ENCODE measurements around the gene PSAPL1. TPM values are rescaled to one million over a fixed set of nuclear protein-coding genes. Genes with fewer than 3 reads are reported as not detected.

The PSAPL1 gene
- total RNA-seq, 1 experiment from 2014 or later = 14.3 TPM

DNA sequence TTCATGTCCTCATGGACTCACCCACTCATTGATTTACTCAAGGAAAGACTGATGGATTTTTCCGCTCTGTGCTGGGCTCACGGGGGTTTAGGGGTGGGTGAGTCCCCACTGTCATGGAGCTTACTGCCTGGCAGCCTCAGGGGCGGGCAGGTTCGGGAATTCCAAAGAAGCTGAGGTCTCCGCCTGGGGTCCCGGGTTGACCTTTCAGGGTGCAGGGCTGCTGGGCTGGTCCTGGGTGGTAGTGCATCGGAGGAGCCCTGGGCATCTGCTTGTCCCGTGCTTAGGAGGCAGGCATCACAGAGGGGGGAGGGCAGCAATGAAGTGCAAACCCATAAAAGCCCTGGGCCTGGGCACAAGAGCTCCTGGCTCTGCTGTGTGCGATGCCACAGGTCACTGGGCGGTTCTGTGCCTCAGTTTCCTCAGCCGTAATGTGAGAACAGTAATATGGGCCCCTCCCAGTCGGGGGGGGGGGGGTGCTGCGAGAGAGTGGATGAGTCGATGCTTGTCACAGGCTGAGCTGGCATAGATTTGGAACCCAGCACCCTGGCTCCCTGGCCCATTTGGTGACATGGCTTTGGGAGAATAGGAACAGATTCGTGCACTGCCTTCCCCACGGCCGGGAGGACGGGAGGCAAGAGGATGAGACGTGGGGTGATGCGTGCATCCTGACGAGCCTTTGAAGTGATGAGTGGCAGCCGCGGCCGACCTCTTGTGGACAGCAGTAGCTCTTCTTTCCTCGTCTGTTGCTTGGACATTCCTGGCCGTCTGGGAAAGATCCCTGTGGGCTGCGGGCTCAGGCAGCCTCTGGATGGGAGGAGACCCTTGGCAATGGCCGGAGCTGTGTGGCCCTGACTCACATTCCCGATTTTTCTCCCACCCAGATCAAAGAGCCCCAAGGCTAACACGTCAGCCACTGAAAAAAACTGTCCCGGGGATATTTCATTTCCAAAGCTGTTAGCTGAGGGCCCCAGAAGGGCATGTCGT, 42.0 kb downstream of the PSAPL1 start:
- ChIA-PET CTCF (interaction anchor here (0.6 kb wide), 1 partner anchor 75 kb away, joined by 3 read pairs; no protein-coding TSS in a partner anchor), POLR2A (no interaction called here)
- Histone ChIP-seq H3K4me3 (ENCODE audit: low read depth, low read length) (no peak overlapping the region), H3K27me3 (replicated peaks; ENCODE audit: control insufficient read depth, insufficient read depth, low read length) (no peaks in the 10 kb centered on the region), H3K36me3 (ENCODE audit: control insufficient read depth, insufficient read depth, low read length) (no peaks in the 10 kb centered on the region), H3K9me3 (no peaks in the 10 kb centered on the region), H3K4me1 (no peaks in the 10 kb centered on the region)
- DNase-seq = no peak
- H3K36me3 Mint-ChIP-seq (ENCODE audit: insufficient read depth, unreplicated experiment) = peaks cover 11% of the 10 kb centered on the region
- H3K27me3 Mint-ChIP-seq (ENCODE audit: insufficient read depth, unreplicated experiment) = no peaks in the 10 kb centered on the region
- no TSS peak for BruUV-seq (replicated peaks)
- TF ChIP-seq, protein P1, sequence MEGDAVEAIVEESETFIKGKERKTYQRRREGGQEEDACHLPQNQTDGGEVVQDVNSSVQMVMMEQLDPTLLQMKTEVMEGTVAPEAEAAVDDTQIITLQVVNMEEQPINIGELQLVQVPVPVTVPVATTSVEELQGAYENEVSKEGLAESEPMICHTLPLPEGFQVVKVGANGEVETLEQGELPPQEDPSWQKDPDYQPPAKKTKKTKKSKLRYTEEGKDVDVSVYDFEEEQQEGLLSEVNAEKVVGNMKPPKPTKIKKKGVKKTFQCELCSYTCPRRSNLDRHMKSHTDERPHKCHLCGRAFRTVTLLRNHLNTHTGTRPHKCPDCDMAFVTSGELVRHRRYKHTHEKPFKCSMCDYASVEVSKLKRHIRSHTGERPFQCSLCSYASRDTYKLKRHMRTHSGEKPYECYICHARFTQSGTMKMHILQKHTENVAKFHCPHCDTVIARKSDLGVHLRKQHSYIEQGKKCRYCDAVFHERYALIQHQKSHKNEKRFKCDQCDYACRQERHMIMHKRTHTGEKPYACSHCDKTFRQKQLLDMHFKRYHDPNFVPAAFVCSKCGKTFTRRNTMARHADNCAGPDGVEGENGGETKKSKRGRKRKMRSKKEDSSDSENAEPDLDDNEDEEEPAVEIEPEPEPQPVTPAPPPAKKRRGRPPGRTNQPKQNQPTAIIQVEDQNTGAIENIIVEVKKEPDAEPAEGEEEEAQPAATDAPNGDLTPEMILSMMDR (IDR thresholded peaks at IDR 0.05; ENCODE audit: insufficient read depth in 1 of 2, low read depth in 1 of 2, low read length in 1 of 2, severe bottlenecking in 1 of 2, unreplicated experiment in 1 of 2) = no peak
- no peak overlapping the region for H3K4me3 Mint-ChIP-seq (ENCODE audit: unreplicated experiment)
- no peaks in the 10 kb centered on the region for H3K9me3 Mint-ChIP-seq (ENCODE audit: unreplicated experiment)
- intact Hi-C loops (cut with micrococcal nuclease; ENCODE audit: unreplicated experiment) = no loop called here
- H3K27ac Mint-ChIP-seq (ENCODE audit: unreplicated experiment) = no peak overlapping the region
- no peaks in the 10 kb centered on the region for H3K4me1 Mint-ChIP-seq (ENCODE audit: low read depth, unreplicated experiment)

DNA sequence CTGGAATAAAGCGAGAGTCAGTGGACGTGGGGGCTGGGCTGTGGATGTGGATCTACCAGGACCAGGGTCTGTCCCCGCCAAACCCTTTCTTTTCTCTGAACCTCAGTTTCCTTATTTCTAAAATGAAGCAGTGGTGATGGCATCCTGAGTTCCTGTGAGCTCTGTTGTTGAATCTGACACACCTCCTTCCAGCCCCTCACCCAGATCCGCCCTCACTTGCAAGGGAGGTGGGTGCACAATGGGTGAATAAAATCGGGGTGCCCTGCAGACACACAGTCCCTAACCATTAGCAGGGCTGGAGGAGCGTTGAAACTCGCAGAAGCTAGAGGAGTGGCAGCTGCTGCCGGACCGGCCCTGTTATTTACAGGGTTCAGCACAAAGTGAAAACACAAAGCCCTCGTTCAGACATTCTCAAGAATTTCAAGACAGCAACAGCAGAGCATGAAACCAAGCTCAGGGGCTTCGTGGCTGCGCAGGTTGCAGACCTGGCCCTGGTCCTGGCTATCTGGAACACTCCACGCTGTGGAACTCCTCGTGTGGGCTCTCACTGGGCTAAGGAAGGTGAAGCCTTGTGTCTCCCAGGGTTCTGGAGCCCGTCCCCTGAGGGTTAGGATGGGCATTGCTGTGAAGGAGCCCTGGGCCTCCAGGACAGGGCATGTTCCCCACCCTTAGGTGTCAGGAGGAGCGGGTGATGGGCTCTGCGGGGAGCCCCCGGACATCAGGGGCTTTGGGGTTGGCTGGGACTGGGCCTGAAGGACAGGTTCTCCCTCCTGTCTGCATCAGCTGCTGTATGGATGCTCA, 42.9 kb downstream of the PSAPL1 start:
- Histone ChIP-seq H3K27me3 (replicated peaks; ENCODE audit: control insufficient read depth, insufficient read depth, low read length) (no peaks in the 10 kb centered on the region), H3K4me3 (ENCODE audit: low read depth, low read length) (no peak overlapping the region), H3K9me3 (no peaks in the 10 kb centered on the region), H3K36me3 (ENCODE audit: control insufficient read depth, insufficient read depth, low read length) (no peaks in the 10 kb centered on the region), H3K4me1 (no peaks in the 10 kb centered on the region)
- Mint-ChIP-seq H3K4me3 (ENCODE audit: unreplicated experiment) (no peak overlapping the region), H3K36me3 (ENCODE audit: insufficient read depth, unreplicated experiment) (peaks cover 11% of the 10 kb centered on the region), H3K9me3 (ENCODE audit: unreplicated experiment) (no peaks in the 10 kb centered on the region), H3K4me1 (ENCODE audit: low read depth, unreplicated experiment) (no peaks in the 10 kb centered on the region), H3K27ac (ENCODE audit: unreplicated experiment) (no peak overlapping the region), H3K27me3 (ENCODE audit: insufficient read depth, unreplicated experiment) (no peaks in the 10 kb centered on the region)
- POLR2A ChIA-PET = no interaction called here
- BruUV-seq (replicated peaks) = no TSS peak
- TF ChIP-seq, protein P1 (IDR thresholded peaks at IDR 0.05; ENCODE audit: insufficient read depth in 1 of 2, low read depth in 1 of 2, low read length in 1 of 2, severe bottlenecking in 1 of 2, unreplicated experiment in 1 of 2) = no peak
- CTCF ChIA-PET = no interaction called here
- no peak for DNase-seq
- intact Hi-C loops (cut with micrococcal nuclease; ENCODE audit: unreplicated experiment) = no loop called here

DNA sequence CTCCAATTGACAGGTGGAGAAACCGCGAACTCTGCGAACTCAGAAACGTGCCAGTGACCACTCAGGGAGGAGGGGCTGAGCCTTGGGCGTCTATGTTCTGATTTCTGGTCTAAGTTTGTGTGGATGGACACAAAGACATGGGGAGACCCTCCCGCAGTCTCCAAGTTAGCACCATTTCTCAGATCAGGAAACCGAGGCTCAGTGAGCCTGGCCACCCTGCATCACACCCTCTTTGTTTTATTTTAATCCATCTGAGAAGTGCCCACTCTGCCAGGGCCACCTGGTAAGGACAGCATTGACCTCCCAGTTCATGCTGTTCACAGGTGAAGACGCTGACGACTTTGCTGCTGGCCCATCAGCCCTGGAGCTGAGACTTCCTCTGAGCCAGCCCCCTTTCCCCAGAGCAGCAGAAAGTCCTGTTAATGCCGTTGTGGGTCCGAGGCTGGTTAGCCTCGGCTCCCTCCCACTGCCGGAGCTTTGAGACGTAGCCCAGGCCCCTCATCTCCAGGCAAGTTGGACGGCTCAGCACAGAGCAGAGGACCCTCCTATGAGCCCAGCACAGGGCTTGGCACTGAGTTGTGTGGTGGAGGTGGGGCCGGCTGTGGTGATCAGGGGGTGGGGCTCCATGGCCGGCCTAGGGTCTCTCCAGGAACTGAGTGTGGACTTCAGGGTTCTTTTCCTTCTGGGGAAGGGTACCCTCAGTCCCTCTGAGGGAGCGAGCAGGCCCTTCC, 43.7 kb downstream of the PSAPL1 start:
- Mint-ChIP-seq H3K27ac (ENCODE audit: unreplicated experiment) (no peak overlapping the region), H3K4me3 (ENCODE audit: unreplicated experiment) (no peak overlapping the region), H3K9me3 (ENCODE audit: unreplicated experiment) (no peaks in the 10 kb centered on the region), H3K36me3 (ENCODE audit: insufficient read depth, unreplicated experiment) (peaks cover 11% of the 10 kb centered on the region), H3K27me3 (ENCODE audit: insufficient read depth, unreplicated experiment) (no peaks in the 10 kb centered on the region), H3K4me1 (ENCODE audit: low read depth, unreplicated experiment) (no peaks in the 10 kb centered on the region)
- no peak overlapping the region for H3K4me3 ChIP-seq (ENCODE audit: low read depth, low read length)
- H3K36me3 ChIP-seq (ENCODE audit: control insufficient read depth, insufficient read depth, low read length) = no peaks in the 10 kb centered on the region
- TF ChIP-seq, protein P1 (IDR thresholded peaks at IDR 0.05; ENCODE audit: insufficient read depth in 1 of 2, low read depth in 1 of 2, low read length in 1 of 2, severe bottlenecking in 1 of 2, unreplicated experiment in 1 of 2) = no peak
- no peaks in the 10 kb centered on the region for H3K9me3 ChIP-seq
- ChIA-PET POLR2A (no interaction called here), CTCF (no interaction called here)
- no peak for DNase-seq
- H3K27me3 ChIP-seq (replicated peaks; ENCODE audit: control insufficient read depth, insufficient read depth, low read length) = no peaks in the 10 kb centered on the region
- no TSS peak for BruUV-seq (replicated peaks)
- intact Hi-C loops (cut with micrococcal nuclease; ENCODE audit: unreplicated experiment) = no loop called here
- H3K4me1 ChIP-seq = no peaks in the 10 kb centered on the region

All from Caco-2 (cell line).